HG03457 (cell line): ENCODE measurements around the gene PRKCD.
A peak's percentile ranks its signal among the peaks of the same experiment; 100 is the strongest.

Experiments
- ATAC-seq: cut with Tn5 transposase; IDR thresholded peaks from one replicate; pipeline ENCODE4 v1.9.1; 2021; ENCODE audit warnings: moderate number of reproducible peaks; ENCODE audit not compliant: unreplicated experiment

PRKCD gene

DNA sequence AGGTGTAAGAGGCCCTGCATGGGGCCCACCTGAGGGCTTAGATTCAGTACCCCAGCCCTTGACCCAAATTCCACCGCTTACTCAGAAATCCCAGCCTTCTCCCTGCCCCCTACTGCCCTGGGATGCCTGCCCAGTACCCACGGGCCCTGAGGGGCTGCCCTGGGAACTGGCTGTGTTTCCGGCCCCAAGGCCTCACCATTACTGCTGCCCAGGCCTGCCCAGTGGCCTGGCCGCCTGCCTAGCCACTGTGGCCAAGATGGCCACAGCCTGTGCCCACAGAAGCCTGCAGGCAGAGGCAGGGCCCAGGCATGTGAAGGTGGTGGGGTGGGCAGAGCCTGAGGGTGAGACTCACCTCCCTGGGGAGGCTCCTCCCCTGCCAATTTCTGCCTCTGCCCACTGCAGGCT, 6.1 kb upstream of the PRKCD start:
- ATAC-seq = no peak

DNA sequence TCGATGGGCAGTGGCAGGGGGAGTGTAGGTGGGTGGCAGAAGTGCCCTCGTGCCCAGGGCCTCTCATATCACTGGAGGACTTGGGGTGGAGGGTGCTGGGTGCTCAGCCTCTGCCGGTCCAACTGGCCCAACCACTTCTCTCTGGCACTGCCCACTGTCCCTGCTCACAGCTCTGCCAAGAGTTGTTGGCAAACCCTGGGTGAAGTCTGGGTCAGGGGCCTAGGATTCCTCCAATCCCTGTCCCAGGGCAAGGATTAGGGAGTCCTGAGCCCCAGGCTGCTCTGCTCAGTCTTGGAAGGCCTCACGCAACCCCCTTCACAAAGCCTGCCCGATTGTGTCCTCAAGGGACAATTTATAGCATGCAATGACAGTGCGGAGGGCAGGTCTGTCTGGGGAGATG, 5.2 kb upstream of the PRKCD start:
- no peak for ATAC-seq

DNA sequence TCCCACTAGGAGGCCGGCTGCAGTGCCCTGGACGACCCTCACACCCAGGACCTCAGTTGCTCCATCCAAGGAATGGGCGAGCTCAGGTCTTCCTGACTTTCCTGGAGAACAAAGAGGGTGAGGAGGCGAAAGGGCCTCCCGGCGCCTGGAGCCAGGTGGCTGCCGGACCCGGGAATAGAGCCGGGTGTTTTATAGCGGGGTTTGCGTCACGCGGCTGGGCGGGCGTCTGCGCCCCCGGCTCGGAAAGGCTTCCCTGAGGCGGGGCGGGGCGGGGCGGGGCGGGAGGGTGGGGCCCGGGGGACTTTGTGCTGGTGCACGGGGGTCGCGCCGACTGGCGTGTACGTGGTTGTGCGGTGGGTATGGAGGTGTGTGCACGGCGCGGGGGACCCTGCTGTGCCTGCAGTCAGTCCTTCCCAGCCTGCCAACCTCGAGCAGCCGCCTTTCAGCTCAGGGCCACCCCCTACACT, 4.6 kb upstream of the PRKCD start:
- no peak for ATAC-seq

DNA sequence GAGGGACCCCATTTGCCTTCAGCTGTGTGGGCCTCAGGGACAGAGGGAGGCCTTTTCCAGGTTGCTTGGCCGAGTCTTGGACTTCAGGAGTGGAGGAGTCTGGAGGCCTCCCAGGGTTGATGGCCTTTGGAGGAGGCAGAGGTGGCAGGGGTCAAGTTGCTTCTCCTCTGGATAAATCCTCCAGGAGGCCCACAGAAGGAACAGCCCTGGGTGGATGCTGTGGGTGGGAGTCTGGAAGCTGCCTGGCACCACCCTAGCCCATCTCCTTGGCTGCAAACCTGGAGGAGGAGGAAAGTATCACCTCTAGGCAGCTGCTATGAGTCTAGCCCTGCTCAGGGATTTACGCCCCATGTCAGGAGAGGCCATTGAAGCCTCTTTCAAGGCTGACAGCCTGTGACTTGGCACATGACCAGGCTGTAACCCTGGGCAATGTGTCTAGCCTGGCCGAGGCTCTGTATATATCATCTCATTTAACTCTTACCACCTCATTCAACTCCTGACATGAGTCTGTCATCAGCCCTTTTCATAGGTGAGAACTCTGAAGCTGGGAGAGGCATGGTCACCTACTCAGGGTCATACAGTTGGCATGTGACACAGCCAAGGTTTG, 2.9 kb upstream of the PRKCD start:
- no peak for ATAC-seq

DNA sequence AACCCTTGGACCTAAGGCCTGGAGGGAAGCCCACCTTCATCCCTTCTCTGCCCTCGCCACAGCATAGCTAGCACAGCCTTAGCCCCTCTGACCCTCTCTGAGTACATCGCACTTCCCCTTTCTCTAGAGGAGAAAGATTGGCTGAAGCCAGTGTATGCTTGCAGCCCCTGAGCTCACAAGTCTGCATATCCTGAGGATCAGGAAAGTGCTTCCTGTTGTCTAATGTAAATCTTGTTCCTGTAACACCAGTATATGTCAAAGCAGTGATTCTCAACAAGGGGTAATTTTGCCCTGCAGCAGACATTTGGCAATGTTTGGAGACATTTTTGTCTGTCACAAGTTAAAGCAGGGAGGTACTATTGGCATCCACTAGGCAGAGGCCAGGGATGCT, 2.2 kb upstream of the PRKCD start:
- no peak for ATAC-seq

DNA sequence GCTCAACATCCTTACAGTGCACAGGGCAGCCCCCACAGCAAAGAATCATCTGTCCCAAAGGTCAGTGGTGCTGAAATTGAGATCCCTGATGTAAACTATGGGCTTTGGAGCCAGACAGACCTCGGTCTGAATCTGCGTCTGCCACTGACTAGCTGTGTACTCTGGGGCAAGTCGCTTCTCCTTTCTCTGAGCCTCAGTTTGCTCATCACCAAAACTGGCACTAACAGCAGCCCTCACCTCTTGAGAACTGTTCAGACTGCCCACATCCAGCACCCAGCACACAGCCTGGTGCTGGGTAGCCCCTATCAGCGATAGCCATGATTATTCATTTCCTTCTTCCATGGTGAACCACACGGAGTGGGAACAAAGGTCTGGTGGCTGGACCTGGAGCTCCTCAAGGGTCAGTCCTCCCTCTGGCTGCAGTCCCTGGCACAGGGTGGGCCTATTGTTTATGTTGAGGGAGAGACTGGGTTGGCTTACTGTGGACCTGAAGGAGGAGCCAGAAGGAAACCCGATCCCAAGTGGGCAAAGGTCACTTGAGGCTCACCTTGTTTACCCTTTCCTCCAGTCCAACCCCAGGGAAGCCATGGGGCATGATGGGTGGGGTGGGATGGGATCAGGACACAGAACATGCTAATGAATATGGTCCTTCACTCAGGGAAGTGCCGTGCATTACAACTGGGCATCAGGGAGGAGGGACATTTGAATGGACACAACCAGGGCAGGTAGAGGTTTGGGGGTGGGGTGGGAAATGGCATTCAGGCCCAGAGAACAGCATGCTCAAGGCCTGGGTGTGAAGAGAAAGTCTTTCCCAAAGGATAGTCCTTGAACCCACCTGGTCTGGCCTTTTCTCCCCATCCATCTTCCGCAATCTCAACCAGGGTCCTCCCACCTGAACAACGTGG, 1.6 kb upstream of the PRKCD start:
- no peak for ATAC-seq

DNA sequence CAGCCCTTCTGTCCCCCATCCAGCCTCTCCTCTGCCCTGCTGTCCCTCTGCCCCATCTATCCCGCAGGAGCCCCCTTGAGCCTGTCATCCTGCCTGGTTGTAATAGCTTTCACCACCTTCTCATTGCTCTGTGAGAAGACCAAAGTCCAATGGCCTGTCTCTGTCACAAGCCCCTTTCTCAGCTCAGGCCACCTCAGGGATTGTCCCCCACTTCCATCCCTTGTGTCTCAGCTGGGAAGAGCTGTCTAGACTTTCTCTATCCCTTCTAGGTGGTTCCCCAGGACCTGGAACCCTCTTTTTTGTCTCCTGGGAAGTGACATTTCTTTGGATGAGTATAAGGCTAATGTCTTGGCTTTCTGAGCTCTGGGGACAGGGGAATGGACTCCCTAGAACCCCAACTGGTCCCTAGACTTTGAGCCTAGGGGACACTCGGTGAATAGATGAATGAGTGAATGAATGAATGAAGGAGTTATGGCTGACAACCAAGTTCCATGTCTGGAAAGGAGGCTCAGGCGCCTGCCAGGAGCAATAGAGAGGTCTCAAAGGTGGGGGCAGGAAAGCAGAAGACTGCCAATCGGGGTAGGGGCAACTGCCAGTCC, 849 bp upstream of the PRKCD start:
- ATAC-seq = no peak

DNA sequence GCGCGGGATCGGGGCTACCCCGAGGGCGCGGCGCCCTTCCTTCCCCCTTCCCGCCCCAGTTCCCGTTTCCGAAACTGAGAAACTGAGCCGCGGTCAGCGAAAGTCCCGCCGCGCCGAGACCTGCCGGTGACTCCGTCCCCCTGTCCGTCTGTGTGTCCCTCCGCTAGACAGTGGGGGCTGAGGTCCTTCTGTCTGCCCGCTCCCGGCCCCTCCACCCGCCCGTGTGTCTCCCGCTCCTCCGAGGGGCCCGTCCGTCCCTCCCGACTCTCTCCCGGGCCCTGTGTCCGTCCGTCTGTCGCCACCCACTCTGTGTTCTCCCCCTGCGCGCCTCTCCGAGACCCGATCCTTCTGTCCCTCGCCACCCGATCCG, 426 bp downstream of the PRKCD start:
- peak; percentile 5 for ATAC-seq

DNA sequence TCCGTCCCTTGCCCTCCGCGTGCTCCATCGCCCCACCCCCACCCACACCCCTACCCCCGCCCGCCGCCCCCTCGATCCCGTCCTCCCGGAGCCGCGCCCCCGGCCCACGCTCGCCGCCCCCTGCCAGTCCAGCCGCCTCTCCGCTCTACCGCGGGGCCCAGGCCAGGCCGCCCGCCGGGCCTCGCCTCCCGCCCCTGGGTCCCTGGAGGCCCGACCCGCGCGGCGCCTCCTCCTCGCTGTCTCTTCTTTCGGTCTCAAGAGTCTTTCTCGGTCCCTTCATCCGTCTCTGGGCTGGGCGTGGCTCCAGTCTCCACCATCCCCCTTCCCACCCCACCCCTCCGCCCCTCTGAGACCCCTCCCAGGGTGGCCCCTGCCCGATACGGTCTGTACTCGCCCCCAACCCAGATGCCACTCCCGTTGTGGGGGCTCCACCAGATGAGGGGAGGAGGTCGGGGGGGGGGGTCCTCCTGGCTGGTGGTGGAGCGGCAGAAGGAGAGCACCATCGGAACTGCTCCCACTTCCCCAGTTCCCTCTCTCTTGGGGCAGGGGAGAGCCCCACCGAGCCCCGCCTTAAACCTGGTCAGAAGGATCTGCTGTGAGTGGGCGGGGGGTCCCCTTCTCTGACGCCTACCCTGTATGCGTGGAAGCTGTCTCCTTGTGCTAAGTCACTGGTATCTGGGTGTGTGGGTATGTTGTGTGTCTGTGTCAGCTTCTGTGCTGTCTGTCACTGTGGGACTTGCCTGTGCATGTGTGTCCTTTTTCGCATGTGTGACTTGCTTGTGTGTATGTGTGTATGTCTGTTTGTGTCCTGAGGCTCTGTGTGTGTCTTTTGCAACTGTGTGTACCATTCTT, 1.0 kb downstream of the PRKCD start:
- no peak for ATAC-seq

DNA sequence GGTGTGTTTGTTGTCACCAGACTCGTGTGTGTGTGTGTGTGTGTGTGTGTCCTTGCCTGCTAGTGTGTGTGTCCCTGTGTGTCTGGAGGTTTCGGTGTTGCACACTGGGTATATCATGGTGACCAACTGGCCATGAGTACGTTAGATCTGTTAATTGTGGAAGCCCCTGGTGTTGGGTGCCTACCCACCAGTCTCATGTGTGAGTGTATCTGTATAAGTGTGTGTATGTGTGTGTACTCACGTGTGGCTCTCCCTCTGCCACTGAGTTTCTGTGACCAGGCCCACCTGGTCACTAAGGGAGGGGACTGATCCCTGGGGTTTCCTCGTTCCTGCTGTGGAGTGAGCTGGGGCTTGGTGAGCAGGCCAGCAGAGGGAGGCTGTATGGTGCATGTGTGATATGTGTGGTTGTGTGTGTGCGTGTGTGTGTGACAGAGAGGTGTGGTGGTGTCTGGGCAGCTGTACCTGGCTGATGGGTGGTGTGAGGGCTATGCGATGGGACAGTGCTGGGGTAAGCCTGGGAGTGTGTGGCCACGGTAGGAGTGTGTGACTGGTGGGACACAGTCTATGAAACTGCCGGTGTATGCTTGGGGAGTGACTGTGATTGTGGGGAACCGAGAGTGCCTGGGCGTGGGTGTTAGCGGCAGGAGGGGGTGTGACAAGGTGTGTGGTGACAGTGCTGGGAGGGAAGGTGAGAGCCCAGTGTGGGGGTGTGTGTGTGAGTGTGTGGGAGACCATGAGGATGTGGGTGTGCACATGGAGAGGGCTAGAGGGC, 1.8 kb downstream of the PRKCD start:
- no peak for ATAC-seq

DNA sequence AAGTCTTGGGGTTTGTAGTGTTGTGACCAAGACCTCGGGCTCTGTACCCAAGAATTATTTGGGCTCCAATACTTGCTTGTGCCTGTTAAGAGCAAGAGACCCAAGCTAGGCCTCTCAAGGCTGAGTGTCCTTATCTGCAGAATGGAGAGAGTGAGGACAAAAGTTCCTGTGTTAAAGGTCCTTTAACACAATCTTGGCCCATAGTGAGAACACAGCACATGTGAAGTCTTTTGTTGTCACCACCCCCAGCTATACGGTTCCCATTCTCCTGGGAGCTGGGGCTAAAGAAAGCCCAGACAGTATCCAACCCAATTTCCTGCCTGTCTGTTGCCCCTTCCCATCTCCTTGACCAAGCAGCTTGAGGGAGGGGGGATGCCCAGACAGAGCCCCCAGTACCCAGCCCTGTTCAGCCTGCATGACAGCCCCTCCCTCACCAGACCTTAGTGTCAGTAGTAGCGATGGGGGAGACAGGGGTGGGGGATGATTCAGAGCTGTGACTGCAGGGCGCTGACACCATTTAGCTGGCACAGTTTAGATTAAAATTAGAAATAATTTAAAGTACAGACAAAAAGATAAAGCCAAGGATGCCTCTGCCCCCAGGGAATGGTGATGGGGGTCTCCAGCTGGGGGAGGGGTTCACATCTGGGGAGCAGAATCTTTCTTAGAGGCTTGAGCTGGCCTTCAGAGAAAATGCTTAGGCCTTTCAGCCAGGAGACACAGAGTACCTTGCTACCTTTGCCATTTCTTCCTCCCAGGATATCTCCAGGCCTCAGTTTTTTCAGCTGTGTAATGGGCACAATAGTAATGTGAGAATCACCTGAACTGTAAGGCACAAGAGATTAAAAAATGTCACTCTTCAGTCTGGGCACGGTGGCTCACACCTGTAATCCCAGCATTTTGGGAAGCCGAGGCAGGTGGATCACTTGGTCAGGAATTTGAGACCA, 2.7 kb downstream of the PRKCD start:
- ATAC-seq = no peak

DNA sequence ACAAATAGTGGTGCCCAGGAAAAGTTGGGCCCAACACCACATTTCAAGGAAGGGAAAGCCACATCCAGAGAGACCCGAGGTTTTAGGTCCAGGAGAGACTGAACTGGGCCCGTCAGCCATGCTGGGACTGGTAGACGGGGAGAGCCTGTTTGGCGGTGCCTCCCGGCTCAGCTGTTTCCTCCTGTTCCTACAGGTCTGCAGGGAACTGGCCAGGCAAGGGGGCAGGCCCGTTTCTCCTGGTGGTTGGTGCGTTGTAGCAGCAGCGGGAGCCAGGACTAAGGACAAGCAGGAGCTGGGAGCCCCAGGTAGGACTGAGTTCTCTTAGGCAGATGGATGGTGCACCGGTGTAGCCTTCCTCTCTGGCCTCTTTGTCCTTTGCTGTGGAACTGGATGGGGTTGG, 3.9 kb downstream of the PRKCD start:
- ATAC-seq = no peak

DNA sequence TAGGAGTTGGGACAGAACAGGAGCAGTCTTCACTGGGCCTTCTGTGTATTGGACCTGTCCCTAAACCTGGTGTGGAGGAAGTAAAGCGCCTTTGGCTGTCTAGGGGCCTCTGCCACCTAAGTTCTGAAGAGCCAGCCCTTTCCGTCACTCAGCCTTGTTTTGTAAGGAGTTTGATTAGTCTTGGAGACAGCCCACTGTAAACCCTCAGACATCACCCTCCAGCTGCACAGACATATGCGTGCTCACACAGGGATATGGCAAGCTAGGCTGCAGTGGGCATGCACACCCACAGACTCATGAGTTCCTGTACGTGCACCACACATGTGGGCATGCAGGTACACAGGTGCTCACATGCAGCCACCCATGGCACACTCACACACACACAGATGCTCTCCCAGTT, 5.2 kb downstream of the PRKCD start:
- no peak for ATAC-seq

DNA sequence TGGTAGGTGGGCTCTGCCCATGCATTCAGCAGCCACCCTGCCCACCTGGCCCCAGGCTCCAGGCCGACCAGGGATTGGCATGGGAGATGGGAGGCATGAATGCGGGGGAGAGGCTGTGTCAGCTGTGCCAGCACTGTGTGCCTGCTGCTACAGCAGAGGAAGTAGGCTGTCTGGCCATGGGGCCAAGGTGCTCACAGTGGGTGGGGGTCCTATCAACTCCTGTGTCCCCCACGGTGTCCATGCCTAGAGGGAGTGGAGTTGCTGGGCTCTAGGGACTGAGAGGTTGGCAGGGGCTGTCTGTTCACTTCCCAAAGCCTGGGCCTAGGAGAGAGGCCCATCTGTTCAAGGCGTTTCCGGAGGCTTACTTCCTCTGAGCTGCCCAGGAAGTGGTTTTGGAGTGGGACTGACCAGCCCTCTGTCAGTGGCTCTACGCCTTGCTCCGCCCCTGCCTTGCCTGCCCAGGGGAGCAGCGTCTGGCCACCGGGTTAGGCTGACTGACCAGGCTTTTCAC, 5.8 kb downstream of the PRKCD start:
- ATAC-seq = no peak

DNA sequence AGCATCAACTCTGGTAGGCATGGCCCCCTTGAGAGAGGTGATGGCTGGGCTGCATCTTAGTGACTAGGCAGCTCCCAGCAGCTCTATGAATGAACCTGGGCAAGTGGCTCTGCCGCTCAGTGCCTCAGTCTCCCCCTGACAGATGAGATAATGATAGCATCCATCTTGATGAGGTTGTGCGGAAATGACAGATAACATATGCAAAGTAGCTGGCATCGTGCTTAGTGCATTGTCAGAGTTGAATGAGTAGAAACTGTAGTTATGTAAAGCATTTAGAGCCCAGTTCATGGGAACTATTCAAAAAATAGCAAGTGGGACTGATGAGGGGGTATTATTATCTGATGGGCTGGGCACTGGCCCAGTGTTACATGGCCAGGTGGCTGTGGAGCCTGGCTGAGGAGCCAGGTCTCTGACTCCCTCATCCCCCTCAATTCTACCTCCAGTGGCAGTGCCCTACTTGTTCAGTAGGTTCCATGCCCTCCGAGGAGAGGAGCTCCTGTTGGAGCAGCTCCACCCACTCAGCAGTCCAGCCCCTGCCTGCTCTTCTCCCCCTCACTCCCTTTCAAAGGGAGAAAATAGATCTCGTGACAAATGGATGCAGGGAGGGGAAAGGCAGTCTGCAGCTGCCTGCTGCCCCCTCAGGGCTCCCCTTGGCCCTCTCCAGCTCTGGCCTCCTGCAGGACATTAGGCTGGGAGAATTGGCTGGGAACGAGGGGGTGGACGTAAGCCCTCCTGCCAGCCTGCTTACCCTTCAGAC, 6.6 kb downstream of the PRKCD start:
- no peak for ATAC-seq

DNA sequence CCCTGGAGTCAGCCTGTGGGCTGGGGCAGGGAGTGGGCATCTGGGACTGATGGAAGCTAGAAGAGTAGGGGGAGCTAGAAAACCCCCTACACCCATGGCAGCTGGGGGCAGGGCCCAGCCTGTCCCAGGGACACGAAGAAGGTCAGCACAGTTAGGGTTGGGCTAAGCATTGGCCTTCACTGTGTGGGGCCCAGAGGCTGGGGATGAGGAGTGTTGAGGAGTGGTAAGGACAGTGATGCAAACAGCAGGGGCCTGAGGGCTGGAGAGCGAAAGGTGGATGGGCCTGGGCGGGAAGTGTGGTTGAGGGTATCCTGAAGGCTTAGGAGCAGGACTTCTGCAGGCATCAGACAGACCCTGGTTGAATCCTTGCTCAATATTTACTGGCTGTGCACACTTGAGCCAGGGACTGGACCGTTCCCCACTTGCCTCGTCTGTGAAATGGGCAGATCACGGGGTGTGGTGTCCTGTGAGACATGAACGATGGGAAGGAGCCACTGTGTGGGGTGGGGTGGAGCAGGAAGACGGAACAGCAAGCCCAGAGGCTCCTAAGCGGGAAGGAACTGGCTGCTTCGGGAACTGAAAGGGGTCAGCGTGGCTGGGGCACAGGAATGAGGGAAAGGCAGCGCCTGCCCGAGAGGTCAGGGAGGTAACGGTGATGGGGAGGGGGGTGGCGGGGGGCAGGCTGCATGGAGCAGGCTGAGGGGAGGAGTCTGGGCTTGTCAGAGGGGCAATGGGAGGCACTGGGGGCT, 7.3 kb downstream of the PRKCD start:
- no peak for ATAC-seq

DNA sequence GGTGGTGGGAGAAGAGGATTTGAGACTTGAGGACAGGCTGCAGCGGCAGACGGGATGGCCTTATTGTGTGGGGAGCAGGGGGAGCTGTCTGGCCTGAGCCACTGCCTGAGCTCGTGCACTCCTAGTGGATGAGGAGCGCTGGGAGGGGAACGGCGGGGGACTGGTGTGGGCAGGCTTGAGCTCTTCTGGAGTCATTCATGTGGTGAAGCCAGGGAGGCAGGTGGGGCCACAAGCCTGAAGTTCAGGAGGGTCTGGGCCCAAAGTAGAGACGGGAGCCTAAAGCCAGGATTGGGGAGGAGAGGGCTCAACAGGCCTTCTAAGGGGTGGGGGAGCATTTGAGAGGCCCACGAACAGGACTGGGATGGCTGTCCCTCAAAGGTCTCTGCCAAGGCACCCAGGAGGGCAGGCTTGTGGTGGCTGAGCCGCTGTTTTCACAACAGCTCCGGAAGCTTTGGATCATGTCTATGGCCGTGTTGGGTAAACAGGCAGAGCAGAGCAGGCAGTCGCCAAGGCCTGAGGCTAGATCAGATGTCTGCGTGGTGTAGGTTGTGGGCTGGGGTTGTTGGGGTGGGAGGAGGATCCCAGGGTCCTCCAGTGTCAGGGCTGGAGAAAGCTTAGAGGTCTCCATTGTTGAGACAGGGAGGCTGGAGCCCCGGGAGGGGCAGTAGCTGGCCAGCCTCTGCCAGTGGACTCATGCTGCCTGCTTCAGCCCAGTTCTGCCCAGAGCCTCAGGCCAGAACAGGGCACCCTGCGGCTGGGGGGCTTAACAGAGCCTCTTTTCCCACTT, 8.2 kb downstream of the PRKCD start:
- ATAC-seq = no peak
